Natural killer cell (primary cell): ENCODE measurements around the gene WIPF3. TPM values are rescaled to one million over a fixed set of nuclear protein-coding genes. Genes with fewer than 3 reads are reported as not detected.

Experiments
- ATAC-seq, 3 donors: fragments of 150-1000 bp in 2 of 3; fragments of 200-7000 bp in 1 of 3; cut with Tn5 transposase; 1 replicate in 1 of 3; 2 replicates in 2 of 3; pipeline ENCODE4 v1.10.0; 2021; ENCODE audit warnings: mild to moderate bottlenecking in 2 of 3, moderate library complexity in 2 of 3
- DNase-seq, 2 donors: peaks; one replicate each; pipeline versions ENCODE4 v3.0.0 to v3.0.0-alpha.2; 2013 to 2021; ENCODE audit warnings: mixed read lengths in 1 of 2
- H3K27ac ChIP-seq: one replicate; pipeline ENCODE4 v1.5.1; 2013; ENCODE audit warnings: mild to moderate bottlenecking, low read length
- H3K27me3 ChIP-seq: one replicate; pipeline ENCODE4 v1.6.1; 2013; ENCODE audit warnings: low read length; ENCODE audit not compliant: control insufficient read depth, insufficient read depth
- H3K36me3 ChIP-seq: one replicate; pipeline ENCODE4 v1.6.1; 2013; ENCODE audit warnings: low read length; ENCODE audit not compliant: control insufficient read depth, insufficient read depth
- H3K4me1 ChIP-seq: one replicate; pipeline ENCODE4 v1.6.1; 2013; ENCODE audit warnings: low read length; ENCODE audit not compliant: control insufficient read depth, insufficient read depth
- H3K4me3 ChIP-seq: one replicate; pipeline ENCODE4 v1.5.1; 2013; ENCODE audit warnings: low read length
- H3K9me3 ChIP-seq: one replicate; pipeline ENCODE4 v1.6.1; 2013; ENCODE audit warnings: low read length; ENCODE audit not compliant: control insufficient read depth, insufficient read depth
- H3K27ac Mint-ChIP-seq, 2 donors: one replicate each; pipeline ENCODE4 v1.8.0; 2022; ENCODE audit warnings: mild to moderate bottlenecking in 2 of 2, mixed read lengths in 2 of 2, moderate library complexity in 1 of 2
- H3K27me3 Mint-ChIP-seq, 2 donors: one replicate each; pipeline ENCODE4 v1.8.0; 2022; ENCODE audit warnings: low read depth in 2 of 2, mixed read lengths in 2 of 2
- H3K36me3 Mint-ChIP-seq: one replicate; pipeline ENCODE4 v1.8.0; 2022; ENCODE audit warnings: mixed read lengths
- H3K4me1 Mint-ChIP-seq, 2 donors: one replicate each; pipeline ENCODE4 v1.8.0; 2022; ENCODE audit warnings: mixed read lengths in 2 of 2
- H3K4me3 Mint-ChIP-seq: one replicate; pipeline ENCODE4 v1.8.0; 2022; ENCODE audit warnings: mild to moderate bottlenecking, moderate library complexity, mixed read lengths
- H3K9me3 Mint-ChIP-seq, 2 donors: one replicate each; pipeline ENCODE4 v1.8.0; 2022; ENCODE audit warnings: mixed read lengths in 2 of 2
- CTCF ChIP-seq: fragments of 200-600 bp; IDR thresholded peaks from one replicate; pipeline ENCODE4 v1.8.0; 2022; ENCODE audit warnings: antibody characterized with exemption
- WGBS: methylation state at CpG from one replicate; pipeline ENCODE4 v1.1.7; 2013; ENCODE audit warnings: missing lambda C conversion rate; ENCODE audit not compliant: insufficient coverage; 5-methylcytosine and 5-hydroxymethylcytosine counted together
- intact Hi-C: fragments of 100-400 bp; cut with micrococcal nuclease; formaldehyde crosslinking; loops from one replicate; pipeline ENCODE4 v1.14.2; 2022
- total RNA-seq, 4 donors: library from RNA; stranded (reverse); fragments of 120-200 nt in 1 of 4; gene quantifications; one replicate each; pipeline versions ENCODE4 v1.2.3 to v1.2.4, GENCODE V29; 2013 to 2022

Gene WIPF3
- total RNA-seq, 3 donors from 2014 or later (not counting 1 experiment from before 2014, with no cell fraction given) = not detected

GRCh38 chr7:29859104-29859503 lies 52.8 kb downstream of the WIPF3 start:
- DNase-seq (no peak), ATAC-seq (no peak)
- TF ChIP-seq CTCF = no peak
- Mint-ChIP-seq H3K27ac (no peak overlapping the region), H3K4me1 (no peaks in the 10 kb centered on the region), H3K9me3 (no peaks in the 10 kb centered on the region), H3K4me3 (no peak overlapping the region), H3K36me3 (no peaks in the 10 kb centered on the region), H3K27me3 (peaks cover 7 to 33% of the 10 kb centered on the region in 2 donors)
- Histone ChIP-seq H3K9me3 (no peaks in the 10 kb centered on the region), H3K4me3 (no peak overlapping the region), H3K27ac (no peak overlapping the region), H3K4me1 (no peaks in the 10 kb centered on the region), H3K36me3 (no peaks in the 10 kb centered on the region), H3K27me3 (no peaks in the 10 kb centered on the region)
- 98% methylated on average over 5 of the region's 5 CpGs for WGBS
- intact Hi-C loops = no loop called here

- H3K36me3 ChIP-seq = no peaks in the 10 kb centered on the region
- H3K4me3 Mint-ChIP-seq = no peak overlapping the region
- H3K36me3 Mint-ChIP-seq = no peaks in the 10 kb centered on the region
- no peaks in the 10 kb centered on the region for H3K9me3 Mint-ChIP-seq
- H3K27me3 ChIP-seq = no peaks in the 10 kb centered on the region
- no peak overlapping the region for H3K4me3 ChIP-seq
- peaks cover 7 to 33% of the 10 kb centered on the region in 2 donors for H3K27me3 Mint-ChIP-seq
- 56% methylated on average over 4 of the region's 4 CpGs for WGBS
- no peaks in the 10 kb centered on the region for H3K4me1 Mint-ChIP-seq
- intact Hi-C loops = no loop called here
- TF ChIP-seq CTCF = no peak
- H3K27ac ChIP-seq = no peak overlapping the region
- no peaks in the 10 kb centered on the region for H3K4me1 ChIP-seq
- H3K9me3 ChIP-seq = no peaks in the 10 kb centered on the region
- DNase-seq (no peak), ATAC-seq (no peak)
- no peak overlapping the region for H3K27ac Mint-ChIP-seq
Observed at GRCh38 chr7:29859524-29860185, 53.3 kb downstream of the WIPF3 start.

DNA sequence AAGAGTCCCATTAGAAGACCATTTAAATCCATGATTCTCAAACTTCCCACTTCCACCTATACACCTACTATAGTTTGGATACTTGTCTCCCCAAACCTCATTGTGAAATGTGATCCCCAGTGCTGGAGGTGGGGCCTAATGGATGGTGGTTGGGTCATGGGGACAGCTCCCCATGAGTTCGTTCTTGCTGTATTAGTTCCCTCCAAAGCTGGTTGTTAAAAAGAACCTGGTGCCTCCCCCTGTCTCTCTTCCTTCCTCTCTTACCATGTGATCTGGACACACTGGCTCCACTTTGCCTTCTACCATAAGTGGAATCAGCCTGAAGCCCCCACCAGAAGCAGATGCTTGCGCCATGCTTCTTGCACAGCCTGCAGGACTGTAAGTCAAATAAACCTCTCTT lies 53.9 kb downstream of the WIPF3 start:
- no peaks in the 10 kb centered on the region for H3K36me3 Mint-ChIP-seq
- intact Hi-C loops = no loop called here
- no peaks in the 10 kb centered on the region for H3K9me3 Mint-ChIP-seq
- WGBS = 83% methylated on average over 2 of the region's 2 CpGs
- DNase-seq (no peak), ATAC-seq (no peak)
- no peak overlapping the region for H3K4me3 Mint-ChIP-seq
- no peaks in the 10 kb centered on the region for H3K4me1 Mint-ChIP-seq
- TF ChIP-seq CTCF = no peak
- Histone ChIP-seq H3K27ac (no peak overlapping the region), H3K36me3 (no peaks in the 10 kb centered on the region), H3K9me3 (no peaks in the 10 kb centered on the region), H3K4me1 (no peaks in the 10 kb centered on the region), H3K4me3 (no peak overlapping the region), H3K27me3 (no peaks in the 10 kb centered on the region)
- no peak overlapping the region for H3K27ac Mint-ChIP-seq
- H3K27me3 Mint-ChIP-seq = peaks cover 7 to 29% of the 10 kb centered on the region in 2 donors

GRCh38 chr7:29861884-29862283 lies 55.6 kb downstream of the WIPF3 start:
- Mint-ChIP-seq H3K27ac (no peak overlapping the region), H3K4me1 (no peaks in the 10 kb centered on the region), H3K9me3 (no peaks in the 10 kb centered on the region), H3K27me3 (peaks cover 5 to 17% of the 10 kb centered on the region in 2 donors), H3K4me3 (no peak overlapping the region), H3K36me3 (no peaks in the 10 kb centered on the region)
- H3K36me3 ChIP-seq = no peaks in the 10 kb centered on the region
- WGBS = 92% methylated on average over 3 of the region's 3 CpGs
- no peak overlapping the region for H3K27ac ChIP-seq
- intact Hi-C loops = no loop called here
- H3K4me3 ChIP-seq = no peak overlapping the region
- no peaks in the 10 kb centered on the region for H3K27me3 ChIP-seq
- DNase-seq = no peak
- H3K4me1 ChIP-seq = no peaks in the 10 kb centered on the region
- ATAC-seq = no peak
- TF ChIP-seq CTCF = no peak
- no peaks in the 10 kb centered on the region for H3K9me3 ChIP-seq
